Stimulated activated CD4-positive, alpha-beta T cell treated with anti-CD3 and anti-CD28 coated beads, Interleukin-12 subunit alpha, Interleukin-12 subunit beta, amount 100 ng/mL, for 24 hours (primary cell): ENCODE measurements around the gene CGREF1.
"Not testable (repeated sequence)": the region's sequence is repeated elsewhere in the genome, so short reads cannot be mapped to it uniquely, and the experiment has no call there.

Experiments
- DNase-seq, 2 experiments: peaks; one replicate each; pipeline ENCODE4 v3.0.0-alpha.2; 2020; ENCODE audit warnings: low read depth in 2 of 2

The CGREF1 gene

GRCh38 chr2:27088634-27089033, 30.3 kb downstream of the CGREF1 start:
- no peak for DNase-seq

DNA sequence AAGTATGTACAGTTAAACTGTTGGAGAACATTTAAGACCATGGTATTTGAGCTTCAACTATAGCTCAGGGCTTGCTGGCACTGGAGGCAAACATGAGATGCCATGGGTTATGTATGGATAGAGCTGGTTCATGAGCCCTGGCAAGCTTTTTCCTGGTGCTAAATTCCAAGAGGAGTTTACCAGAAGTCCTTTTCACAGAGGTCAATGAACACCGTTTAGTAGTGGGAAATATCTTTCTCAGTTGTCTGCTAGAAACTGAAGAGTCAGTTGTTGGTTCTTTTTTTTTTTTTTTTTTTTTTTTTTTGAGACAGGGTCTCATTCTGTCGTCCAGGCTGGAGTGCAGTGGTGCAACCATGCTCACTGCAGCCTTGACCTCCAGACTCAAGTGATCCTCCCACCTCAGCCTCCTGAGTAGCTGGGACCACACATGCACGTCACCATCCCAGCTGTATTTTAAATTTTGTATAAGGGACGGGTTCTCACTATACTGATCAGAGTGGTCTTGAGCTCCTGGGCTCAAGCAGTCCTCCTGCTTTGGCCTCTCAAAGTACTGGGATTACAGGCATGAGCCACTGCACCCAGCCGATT, 31.0 kb downstream of the CGREF1 start:
- no peak for DNase-seq

- DNase-seq: peak in 1 of 2 experiments; percentile 24
Measured at GRCh38 chr2:27086724-27087593, 32.0 kb downstream of the CGREF1 start, which contains the start of gene KHK. Gene KHK, plus strand, starts transcription at chr2:27086772. Its CDS starts 488 bp downstream, at chr2:27087260.

- peak; percentile 95 to 97 for DNase-seq
Measured at GRCh38 chr2:27086090-27086723, 32.7 kb downstream of the CGREF1 start.

DNA sequence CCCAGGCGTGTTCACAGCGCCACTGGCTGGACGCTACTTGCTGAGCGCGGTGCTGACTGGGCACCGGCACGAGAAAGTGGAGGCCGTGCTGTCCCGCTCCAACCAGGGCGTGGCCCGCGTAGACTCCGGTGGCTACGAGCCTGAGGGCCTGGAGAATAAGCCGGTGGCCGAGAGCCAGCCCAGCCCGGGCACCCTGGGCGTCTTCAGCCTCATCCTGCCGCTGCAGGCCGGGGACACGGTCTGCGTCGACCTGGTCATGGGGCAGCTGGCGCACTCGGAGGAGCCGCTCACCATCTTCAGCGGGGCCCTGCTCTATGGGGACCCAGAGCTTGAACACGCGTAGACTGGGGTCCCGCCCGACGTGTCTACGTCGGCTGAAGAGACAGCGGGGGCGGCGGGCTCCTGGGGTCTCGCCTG, 33.2 kb downstream of the CGREF1 start:
- peak in 1 of 2 experiments; percentile 32 for DNase-seq

GRCh38 chr2:27085062-27085672, 33.8 kb downstream of the CGREF1 start:
- no peak for DNase-seq

DNA sequence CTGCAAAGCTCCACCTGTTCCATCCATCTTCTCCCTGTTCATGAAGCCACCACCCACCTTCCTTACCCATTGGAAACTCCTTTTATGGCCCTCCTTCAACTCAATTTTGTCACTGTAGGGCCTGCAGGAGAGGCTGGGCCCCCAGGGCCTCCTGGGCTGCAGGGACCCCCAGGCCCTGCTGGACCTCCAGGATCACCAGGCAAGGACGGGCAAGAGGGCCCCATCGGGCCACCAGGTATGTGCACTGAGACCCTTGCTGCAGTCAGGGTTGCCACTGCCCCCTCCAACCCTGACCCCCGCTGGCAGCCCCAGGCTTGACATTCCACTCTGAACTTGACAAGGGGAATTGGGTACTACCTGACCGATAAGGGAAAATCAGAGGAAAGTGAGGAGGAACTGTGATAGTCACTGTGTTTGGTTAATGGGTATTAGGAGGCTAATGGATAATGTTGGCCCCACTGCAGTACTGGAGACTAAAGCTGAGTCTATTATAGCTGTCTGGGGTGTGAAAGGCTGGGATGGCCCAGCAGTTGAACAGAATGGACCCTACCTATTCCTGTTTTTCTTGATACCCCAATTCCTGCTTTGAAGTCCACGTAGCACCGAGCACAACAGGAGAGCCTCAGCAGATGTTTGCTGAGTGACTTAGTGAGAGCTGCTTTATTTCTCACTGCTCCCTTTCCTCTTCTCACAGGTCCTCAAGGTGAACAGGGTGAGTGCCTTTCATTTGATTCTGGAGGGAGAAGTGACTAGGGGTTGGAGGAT, 34.4 kb downstream of the CGREF1 start:
- no peak for DNase-seq

- DNase-seq: no peak
Measured at GRCh38 chr2:27083410-27084296, 35.3 kb downstream of the CGREF1 start.

GRCh38 chr2:27082773-27083409, 36.0 kb downstream of the CGREF1 start:
- no peak for DNase-seq

DNA sequence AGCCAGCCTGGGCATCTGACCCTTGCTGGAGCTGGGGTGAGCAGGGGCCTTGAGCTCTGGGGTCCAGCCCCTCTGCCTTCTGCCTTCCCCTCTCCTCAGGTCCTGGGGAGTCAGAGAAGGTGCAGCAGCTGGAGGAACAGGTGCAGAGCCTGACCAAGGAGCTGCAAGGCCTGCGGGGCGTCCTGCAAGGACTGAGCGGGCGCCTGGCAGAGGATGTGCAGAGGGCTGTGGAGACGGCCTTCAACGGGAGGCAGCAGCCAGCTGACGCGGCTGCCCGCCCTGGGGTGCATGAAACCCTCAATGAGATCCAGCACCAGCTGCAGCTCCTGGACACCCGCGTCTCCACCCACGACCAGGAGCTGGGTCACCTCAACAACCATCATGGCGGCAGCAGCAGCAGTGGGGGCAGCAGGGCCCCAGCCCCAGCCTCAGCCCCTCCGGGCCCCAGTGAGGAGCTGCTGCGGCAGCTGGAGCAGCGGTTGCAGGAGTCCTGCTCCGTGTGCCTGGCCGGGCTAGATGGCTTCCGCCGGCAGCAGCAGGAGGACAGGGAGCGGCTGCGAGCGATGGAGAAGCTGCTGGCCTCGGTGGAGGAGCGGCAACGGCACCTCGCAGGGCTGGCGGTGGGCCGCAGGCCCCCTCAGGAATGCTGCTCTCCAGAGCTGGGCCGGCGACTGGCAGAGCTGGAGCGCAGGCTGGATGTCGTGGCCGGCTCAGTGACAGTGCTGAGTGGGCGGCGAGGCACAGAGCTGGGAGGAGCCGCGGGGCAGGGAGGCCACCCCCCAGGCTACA, 36.8 kb downstream of the CGREF1 start:
- DNase-seq: no peak

DNA sequence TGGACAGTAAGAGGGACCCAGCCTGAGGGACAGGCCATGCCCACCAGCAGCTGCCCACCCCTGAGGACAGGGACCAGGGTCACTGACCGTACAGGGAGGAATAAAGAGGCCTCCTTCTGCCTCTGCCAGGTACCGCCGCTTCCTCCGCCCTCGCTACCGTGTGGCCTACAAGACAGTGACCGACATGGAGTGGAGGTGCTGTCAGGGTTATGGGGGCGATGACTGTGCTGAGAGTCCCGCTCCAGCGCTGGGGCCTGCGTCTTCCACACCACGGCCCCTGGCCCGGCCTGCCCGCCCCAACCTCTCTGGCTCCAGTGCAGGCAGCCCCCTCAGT, 38.4 kb downstream of the CGREF1 start:
- no peak for DNase-seq

DNA sequence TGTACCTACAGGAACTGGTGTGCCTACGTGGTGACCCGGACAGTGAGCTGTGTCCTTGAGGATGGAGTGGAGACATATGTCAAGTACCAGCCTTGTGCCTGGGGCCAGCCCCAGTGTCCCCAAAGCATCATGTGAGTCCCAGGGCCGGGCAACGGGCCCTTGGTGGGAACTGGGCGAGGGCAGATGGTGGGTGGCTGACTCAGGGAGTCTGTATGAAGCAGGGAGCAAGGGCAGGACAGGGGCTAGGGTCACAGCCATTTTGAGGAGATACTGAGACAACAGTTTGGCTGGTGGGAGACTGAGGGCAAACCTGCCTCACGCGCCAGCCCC, 38.8 kb downstream of the CGREF1 start:
- DNase-seq: no peak

GRCh38 chr2:27079233-27080139, 39.4 kb downstream of the CGREF1 start:
- no peak for DNase-seq

GRCh38 chr2:27078267-27079194, 40.4 kb downstream of the CGREF1 start, which contains the start of gene EMILIN1:
Gene EMILIN1, plus strand, starts transcription at chr2:27078615. Its CDS starts 451 bp downstream, at chr2:27079066.
- DNase-seq: no peak

- DNase-seq: no peak
Measured at GRCh38 chr2:27077231-27077630, 41.7 kb downstream of the CGREF1 start.

DNA sequence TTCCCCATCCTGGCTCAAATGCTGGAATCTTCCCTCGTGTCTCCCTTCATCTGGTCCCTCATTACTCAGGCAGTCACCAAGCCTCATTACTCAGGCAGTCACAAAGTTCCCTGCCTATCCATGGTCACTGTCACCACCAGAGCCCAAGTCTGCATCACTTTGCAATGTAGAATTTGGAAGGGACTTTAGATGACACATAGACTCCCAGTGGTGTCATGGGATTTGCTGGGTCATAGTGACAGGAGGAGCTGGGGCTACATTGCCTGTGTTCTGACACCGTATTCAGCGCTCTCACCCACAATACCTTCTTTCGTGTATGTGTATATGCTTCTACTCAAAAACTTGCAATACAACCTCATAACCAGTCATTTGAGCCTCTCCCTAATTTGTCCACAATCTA, 42.6 kb downstream of the CGREF1 start:
- no peak for DNase-seq

- not testable (repeated sequence) for DNase-seq
Measured at GRCh38 chr2:27075566-27075871, 43.4 kb downstream of the CGREF1 start.
